GM23338 (cell line): Measurements from ENCODE around the gene MT1HL1. TPM values are rescaled to one million over a fixed set of nuclear protein-coding genes. Genes with fewer than 3 reads are reported as not detected.
"Not testable (repeated sequence)": the region's sequence is repeated elsewhere in the genome, so short reads cannot be mapped to it uniquely, and the experiment has no call there.

ENCODE experiments used
- ATAC-seq: fragments of 200-7000 bp; cut with Tn5 transposase; 3 replicates; pipeline ENCODE4 v1.9.1; 2020
- DNase-seq: peaks from one replicate; pipeline ENCODE4 v3.0.0-alpha.2; 2015; ENCODE audit warnings: low spot score
- H2AFZ ChIP-seq: fragments of 200-600 bp; sonication (generic); 2 replicates; pipeline ENCODE4 v1.8.0; 2016; ENCODE audit warnings: antibody characterized with exemption, mild to moderate bottlenecking, moderate library complexity
- H3F3A ChIP-seq: fragments of 200-600 bp; sonication (generic); replicated peaks from 2 replicates; pipeline ENCODE4 v1.8.0; 2017; ENCODE audit warnings: antibody characterized with exemption, mixed run types, low read depth
- H3K27ac ChIP-seq: fragments of 200-600 bp; sonication (generic); 2 replicates; pipeline ENCODE4 v1.6.1; 2016; ENCODE audit warnings: low read depth
- H3K27me3 ChIP-seq: fragments of 200-600 bp; sonication (generic); 2 replicates; pipeline ENCODE4 v1.8.0; 2016; ENCODE audit warnings: mild to moderate bottlenecking, mixed run types, moderate library complexity; ENCODE audit not compliant: insufficient read depth
- H3K36me3 ChIP-seq: fragments of 200-600 bp; sonication (generic); 2 replicates; pipeline ENCODE4 v1.8.0; 2016; ENCODE audit warnings: mild to moderate bottlenecking; ENCODE audit not compliant: insufficient read depth
- H3K4me1 ChIP-seq: fragments of 200-600 bp; sonication (generic); 2 replicates; pipeline ENCODE4 v1.8.0; 2016; ENCODE audit warnings: mild to moderate bottlenecking, moderate library complexity; ENCODE audit not compliant: insufficient read depth
- H3K4me2 ChIP-seq: fragments of 200-600 bp; sonication (generic); 2 replicates; pipeline ENCODE4 v1.7.1; 2017; ENCODE audit warnings: mixed run types
- H3K4me3 ChIP-seq: fragments of 200-600 bp; sonication (generic); 2 replicates; pipeline ENCODE4 v1.6.1; 2016; ENCODE audit warnings: mixed run types
- H3K79me2 ChIP-seq: fragments of 200-600 bp; sonication (generic); replicated peaks from 2 replicates; pipeline ENCODE4 v1.8.0; 2017; ENCODE audit warnings: mild to moderate bottlenecking; ENCODE audit not compliant: insufficient read depth
- H3K9me2 ChIP-seq: fragments of 200-600 bp; sonication (generic); 2 replicates; pipeline ENCODE4 v1.8.0; 2017; ENCODE audit not compliant: insufficient read depth
- H4K20me1 ChIP-seq: fragments of 200-600 bp; sonication (generic); replicated peaks from 2 replicates; pipeline ENCODE4 v1.8.0; 2017; ENCODE audit warnings: mild to moderate bottlenecking; ENCODE audit not compliant: insufficient read depth
- H3K27ac Mint-ChIP-seq: 2 replicates; pipeline ENCODE4 v1.8.0; 2020; ENCODE audit warnings: inconsistent platforms, mild to moderate bottlenecking, moderate library complexity, mixed read lengths
- H3K27me3 Mint-ChIP-seq: 3 replicates; pipeline ENCODE4 v1.8.0; 2022; ENCODE audit warnings: low read depth, mild to moderate bottlenecking, moderate library complexity, mixed read lengths, inconsistent platforms; ENCODE audit not compliant: insufficient read depth, poor library complexity
- H3K36me3 Mint-ChIP-seq: 3 replicates; pipeline ENCODE4 v1.8.0; 2021; ENCODE audit warnings: low read depth, mild to moderate bottlenecking, inconsistent platforms, moderate library complexity, mixed read lengths
- H3K4me1 Mint-ChIP-seq: 3 replicates; pipeline ENCODE4 v1.8.0; 2020; ENCODE audit warnings: mild to moderate bottlenecking, inconsistent platforms, mixed read lengths
- H3K4me3 Mint-ChIP-seq: 3 replicates; pipeline ENCODE4 v1.8.0; 2021; ENCODE audit warnings: moderate library complexity, mild to moderate bottlenecking, inconsistent platforms, mixed read lengths
- H3K9me3 Mint-ChIP-seq: 3 replicates; pipeline ENCODE4 v1.8.0; 2020; ENCODE audit warnings: moderate library complexity, mild to moderate bottlenecking, inconsistent platforms, mixed read lengths
- CREB1 ChIP-seq: fragments of 250-450 bp; sonication (Bioruptor Pico); IDR thresholded peaks from 2 replicates; pipeline ENCODE4 v1.5.0; 2020; ENCODE audit warnings: low read depth, mild to moderate bottlenecking, moderate library complexity
- NANOG ChIP-seq: IDR thresholded peaks from 2 replicates; pipeline ENCODE4 v1.6.1; 2016; ENCODE audit warnings: antibody characterized with exemption, borderline replicate concordance
- POLR2AphosphoS5 ChIP-seq: IDR thresholded peaks from 2 replicates; pipeline ENCODE4 v1.6.1; 2016; ENCODE audit warnings: antibody characterized with exemption, low read depth
- STAT1 ChIP-seq: IDR thresholded peaks from one replicate; pipeline ENCODE4 v1.6.1; 2016; ENCODE audit warnings: antibody characterized with exemption; ENCODE audit not compliant: unreplicated experiment
- polyA plus RNA-seq: library from polyadenylated mRNA; unstranded; fragments of >200 nt; fragmentation: Nextera tagmentation; extraction: Ambion mirVana; gene quantifications from 2 replicates; pipeline ENCODE4 v1.2.1, GENCODE V29; 2016
- total RNA-seq: library from RNA; depleted of rRNA; stranded (reverse); fragments of >200 nt; shearing (Covaris generic); gene quantifications from 2 replicates; pipeline ENCODE4 v1.2.3, GENCODE V29; 2014
- TF ChIP-seq, protein P1 (sequence below): fragments of 250-450 bp; sonication (Bioruptor Pico); IDR thresholded peaks from 2 replicates; pipeline ENCODE4 v1.5.0; 2020; ENCODE audit warnings: mild to moderate bottlenecking, moderate library complexity

Gene MT1HL1
- total and polyA plus RNA-seq, 2 experiments from 2014 or later, result not detected

DNA sequence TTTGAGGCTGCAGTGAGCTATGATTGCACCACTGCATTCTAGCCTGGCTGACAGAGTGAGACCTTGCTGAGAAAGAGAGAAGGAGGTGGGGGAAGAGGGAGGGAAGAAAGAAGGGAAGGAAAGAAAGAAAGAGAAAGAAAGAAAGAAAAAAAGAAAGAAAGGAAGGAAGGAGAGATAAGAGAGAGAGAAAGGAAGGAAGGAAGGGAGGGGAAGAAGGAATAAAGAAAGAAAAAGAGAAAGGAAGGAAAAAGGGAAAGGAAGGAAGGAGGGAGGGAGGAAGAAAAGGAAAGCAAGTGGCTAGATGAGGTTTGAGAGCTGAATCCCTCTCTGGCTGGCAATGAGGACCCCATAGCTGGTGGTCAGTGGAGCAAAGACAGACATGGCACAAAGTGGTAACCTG lies 20.4 kb downstream of the MT1HL1 start (continued):
- TF ChIP-seq, protein P1, sequence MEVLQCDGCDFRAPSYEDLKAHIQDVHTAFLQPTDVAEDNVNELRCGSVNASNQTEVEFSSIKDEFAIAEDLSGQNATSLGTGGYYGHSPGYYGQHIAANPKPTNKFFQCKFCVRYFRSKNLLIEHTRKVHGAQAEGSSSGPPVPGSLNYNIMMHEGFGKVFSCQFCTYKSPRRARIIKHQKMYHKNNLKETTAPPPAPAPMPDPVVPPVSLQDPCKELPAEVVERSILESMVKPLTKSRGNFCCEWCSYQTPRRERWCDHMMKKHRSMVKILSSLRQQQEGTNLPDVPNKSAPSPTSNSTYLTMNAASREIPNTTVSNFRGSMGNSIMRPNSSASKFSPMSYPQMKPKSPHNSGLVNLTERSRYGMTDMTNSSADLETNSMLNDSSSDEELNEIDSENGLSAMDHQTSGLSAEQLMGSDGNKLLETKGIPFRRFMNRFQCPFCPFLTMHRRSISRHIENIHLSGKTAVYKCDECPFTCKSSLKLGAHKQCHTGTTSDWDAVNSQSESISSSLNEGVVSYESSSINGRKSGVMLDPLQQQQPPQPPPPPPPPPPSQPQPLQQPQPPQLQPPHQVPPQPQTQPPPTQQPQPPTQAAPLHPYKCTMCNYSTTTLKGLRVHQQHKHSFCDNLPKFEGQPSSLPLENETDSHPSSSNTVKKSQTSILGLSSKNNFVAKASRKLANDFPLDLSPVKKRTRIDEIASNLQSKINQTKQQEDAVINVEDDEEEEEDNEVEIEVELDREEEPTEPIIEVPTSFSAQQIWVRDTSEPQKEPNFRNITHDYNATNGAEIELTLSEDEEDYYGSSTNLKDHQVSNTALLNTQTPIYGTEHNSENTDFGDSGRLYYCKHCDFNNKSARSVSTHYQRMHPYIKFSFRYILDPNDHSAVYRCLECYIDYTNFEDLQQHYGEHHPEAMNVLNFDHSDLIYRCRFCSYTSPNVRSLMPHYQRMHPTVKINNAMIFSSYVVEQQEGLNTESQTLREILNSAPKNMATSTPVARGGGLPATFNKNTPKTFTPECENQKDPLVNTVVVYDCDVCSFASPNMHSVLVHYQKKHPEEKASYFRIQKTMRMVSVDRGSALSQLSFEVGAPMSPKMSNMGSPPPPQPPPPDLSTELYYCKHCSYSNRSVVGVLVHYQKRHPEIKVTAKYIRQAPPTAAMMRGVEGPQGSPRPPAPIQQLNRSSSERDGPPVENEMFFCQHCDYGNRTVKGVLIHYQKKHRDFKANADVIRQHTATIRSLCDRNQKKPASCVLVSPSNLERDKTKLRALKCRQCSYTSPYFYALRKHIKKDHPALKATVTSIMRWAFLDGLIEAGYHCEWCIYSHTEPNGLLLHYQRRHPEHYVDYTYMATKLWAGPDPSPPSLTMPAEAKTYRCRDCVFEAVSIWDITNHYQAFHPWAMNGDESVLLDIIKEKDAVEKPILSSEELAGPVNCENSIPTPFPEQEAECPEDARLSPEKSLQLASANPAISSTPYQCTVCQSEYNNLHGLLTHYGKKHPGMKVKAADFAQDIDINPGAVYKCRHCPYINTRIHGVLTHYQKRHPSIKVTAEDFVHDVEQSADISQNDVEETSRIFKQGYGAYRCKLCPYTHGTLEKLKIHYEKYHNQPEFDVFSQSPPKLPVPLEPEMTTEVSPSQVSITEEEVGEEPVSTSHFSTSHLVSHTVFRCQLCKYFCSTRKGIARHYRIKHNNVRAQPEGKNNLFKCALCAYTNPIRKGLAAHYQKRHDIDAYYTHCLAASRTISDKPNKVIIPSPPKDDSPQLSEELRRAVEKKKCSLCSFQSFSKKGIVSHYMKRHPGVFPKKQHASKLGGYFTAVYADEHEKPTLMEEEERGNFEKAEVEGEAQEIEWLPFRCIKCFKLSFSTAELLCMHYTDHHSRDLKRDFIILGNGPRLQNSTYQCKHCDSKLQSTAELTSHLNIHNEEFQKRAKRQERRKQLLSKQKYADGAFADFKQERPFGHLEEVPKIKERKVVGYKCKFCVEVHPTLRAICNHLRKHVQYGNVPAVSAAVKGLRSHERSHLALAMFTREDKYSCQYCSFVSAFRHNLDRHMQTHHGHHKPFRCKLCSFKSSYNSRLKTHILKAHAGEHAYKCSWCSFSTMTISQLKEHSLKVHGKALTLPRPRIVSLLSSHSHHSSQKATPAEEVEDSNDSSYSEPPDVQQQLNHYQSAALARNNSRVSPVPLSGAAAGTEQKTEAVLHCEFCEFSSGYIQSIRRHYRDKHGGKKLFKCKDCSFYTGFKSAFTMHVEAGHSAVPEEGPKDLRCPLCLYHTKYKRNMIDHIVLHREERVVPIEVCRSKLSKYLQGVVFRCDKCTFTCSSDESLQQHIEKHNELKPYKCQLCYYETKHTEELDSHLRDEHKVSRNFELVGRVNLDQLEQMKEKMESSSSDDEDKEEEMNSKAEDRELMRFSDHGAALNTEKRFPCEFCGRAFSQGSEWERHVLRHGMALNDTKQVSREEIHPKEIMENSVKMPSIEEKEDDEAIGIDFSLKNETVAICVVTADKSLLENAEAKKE, result no peak
- TF ChIP-seq CREB1 (CRISPR knock-in tag) (no peak), NANOG (no peak), POLR2AphosphoS5 (no peak)

DNA sequence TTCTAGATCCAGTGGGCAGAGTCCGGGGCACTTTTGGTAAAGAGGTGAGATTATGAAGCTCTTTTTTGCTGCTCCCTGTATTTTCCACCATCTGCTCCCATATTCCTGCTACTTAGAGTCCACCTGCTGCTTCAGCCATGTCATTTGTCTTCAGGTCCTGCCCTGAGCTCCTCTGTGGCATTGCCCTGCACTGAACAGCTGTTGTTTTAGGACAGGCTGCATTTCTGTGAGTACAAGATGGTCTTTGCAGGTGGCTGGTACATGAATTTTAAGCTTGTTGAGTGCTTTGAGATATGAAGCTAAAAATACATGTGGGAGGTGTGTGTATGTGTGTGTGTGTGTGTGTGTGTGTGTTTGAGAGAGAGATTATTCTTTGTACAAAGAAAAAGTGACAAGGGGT lies 21.9 kb downstream of the MT1HL1 start:
- Histone ChIP-seq H4K20me1 (no peaks in the 10 kb centered on the region), H3K4me1 (peaks cover 6% of the 10 kb centered on the region; the same call in 1 of the 2 replicates), H3K4me3 (no peak overlapping the region), H3F3A (no peaks in the 10 kb centered on the region), H3K36me3 (no peaks in the 10 kb centered on the region; the same call in 1 of the 2 replicates), H3K79me2 (no peaks in the 10 kb centered on the region), H3K4me2 (no peak overlapping the region), H3K9me2 (peaks cover 11% of the 10 kb centered on the region; the same call in 1 of the 2 replicates), H3K27ac (no peak overlapping the region), H3K27me3 (no peaks in the 10 kb centered on the region), H2AFZ (0 out of 2 replicates have a peak overlapping the region, but pooled peaks have one; percentile 69)
- ATAC-seq (no peak), DNase-seq (no peak)
- Mint-ChIP-seq H3K27ac (no peak overlapping the region), H3K9me3 (no peaks in the 10 kb centered on the region), H3K4me1 (peaks cover 4% of the 10 kb centered on the region; the same call in 1 of the 3 replicates), H3K36me3 (no peaks in the 10 kb centered on the region; the same call in 2 of the 3 replicates), H3K4me3 (no peak overlapping the region), H3K27me3 (peaks cover 4% of the 10 kb centered on the region)
- TF ChIP-seq STAT1 (no peak), CREB1 (CRISPR knock-in tag) (no peak), NANOG (no peak)

DNA sequence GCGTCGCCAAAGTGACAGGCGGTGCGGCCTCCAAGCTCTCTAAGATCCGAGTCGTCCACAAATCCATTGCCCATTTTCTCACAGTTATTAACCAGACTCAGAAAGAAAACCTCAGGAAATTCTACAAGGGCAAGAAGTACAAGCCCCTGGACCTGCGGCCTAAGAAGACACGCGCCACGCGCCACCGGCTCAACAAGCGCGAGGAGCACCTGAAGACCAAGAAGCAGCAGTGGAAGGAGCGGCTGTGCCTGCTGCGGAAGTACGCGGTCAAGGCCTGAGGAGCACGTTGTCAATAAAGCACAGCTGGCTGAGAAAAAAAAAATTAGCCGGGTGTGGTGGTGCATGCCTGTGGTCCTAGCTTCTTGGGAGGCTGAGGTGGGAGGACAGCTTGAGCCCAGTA lies 22.8 kb downstream of the MT1HL1 start:
- H3K4me2 ChIP-seq, H3K27me3 Mint-ChIP-seq, DNase-seq, H3K27ac ChIP-seq, H3K4me1 ChIP-seq, H3K9me3 Mint-ChIP-seq, H3K27me3 ChIP-seq, H3F3A ChIP-seq, H3K4me1 Mint-ChIP-seq, H3K4me3 Mint-ChIP-seq, H3K27ac Mint-ChIP-seq, H4K20me1 ChIP-seq, H3K36me3 ChIP-seq, H3K9me2 ChIP-seq, H3K4me3 ChIP-seq, H3K79me2 ChIP-seq, ATAC-seq, H3K36me3 Mint-ChIP-seq: not testable (repeated sequence)
- peak overlapping the region; percentile 45; the same call in 1 of the 2 replicates for H2AFZ ChIP-seq
